Ovary (tissue), 9 donors: ENCODE results near the gene PITPNC1. TPM values are rescaled to one million over a fixed set of nuclear protein-coding genes. Genes with fewer than 3 reads are reported as not detected.
A peak's percentile ranks its signal among the peaks of the same experiment; 100 is the strongest.

ENCODE experiments used
- DNase-seq, 5 donors: peaks; one replicate each; pipeline ENCODE4 v3.0.0-alpha.2; 2019 to 2020
- H3K27ac ChIP-seq, 2 donors: fragments of 200-600 bp; one replicate each; pipeline versions ENCODE4 v1.5.1 to v1.8.0; 2019 to 2022
- H3K27me3 ChIP-seq: fragments of 200-600 bp; one replicate; pipeline ENCODE4 v1.8.0; 2022
- H3K36me3 ChIP-seq: fragments of 200-600 bp; sonication (generic); one replicate; pipeline ENCODE4 v1.5.1; 2019
- H3K4me1 ChIP-seq: one replicate; pipeline ENCODE4 v1.8.1; 2013; ENCODE audit warnings: mild to moderate bottlenecking, moderate library complexity; ENCODE audit not compliant: insufficient read depth
- H3K4me3 ChIP-seq: fragments of 200-600 bp; sonication (generic); one replicate; pipeline ENCODE4 v1.5.1; 2017
- H3K9me3 ChIP-seq, 2 donors: fragments of 200-600 bp in 1 of 2; sonication (generic) in 1 of 2; one replicate each; pipeline versions ENCODE4 v1.5.1 to v1.8.1; 2013 to 2019; ENCODE audit warnings: mild to moderate bottlenecking in 1 of 2, moderate library complexity in 1 of 2
- EP300 ChIP-seq: sonication (generic); formaldehyde crosslinking; IDR thresholded peaks from one replicate; pipeline ENCODE4 v1.6.1; 2017; ENCODE audit warnings: antibody characterized with exemption
- POLR2A ChIP-seq: fragments of 450-650 bp; IDR thresholded peaks from one replicate; pipeline ENCODE4 v1.6.1; 2017; ENCODE audit warnings: antibody characterized with exemption, mild to moderate bottlenecking, moderate library complexity
- WGBS, 3 donors: extraction: QIAGEN DNeasy Blood & Tissue Kit in 1 of 3; methylation state at CpG; one replicate each; pipeline versions ENCODE4 v1.1.5 to v1.1.7; 2013 to 2017; 5-methylcytosine and 5-hydroxymethylcytosine counted together
- intact Hi-C, 4 donors: fragments of 100-400 bp; cut with DNase I; formaldehyde crosslinking; loops; one replicate each; pipeline versions ENCODE4 v1.11.0 to v1.15.1; 2022 to 2023
- polyA plus RNA-seq, 2 donors: library from polyadenylated mRNA; stranded (reverse); fragments of 200-250 nt in 1 of 2; fragments of 350-450 nt in 1 of 2; fragmentation: Illumina TruSeq in 1 of 2; extraction: RNeasy Lipid Tissue Mini Kit (QIAGEN cat#74804) in 1 of 2; gene quantifications; one replicate each; pipeline ENCODE4 v1.2.3, GENCODE V29; 2013 to 2014
- total RNA-seq, 7 donors: library from RNA; depleted of rRNA in 2 of 7; stranded (reverse); fragments of >200 nt in 2 of 7; fragmentation: NEBNext Ultra II Directional in 3 of 7; extraction: Animal tissue kit (Norgen Biotek cat#: 25700) in 3 of 7; gene quantifications; one replicate each; pipeline versions ENCODE4 v1.1.0 to v1.2.4, GENCODE V29; 2016 to 2023
- TF ChIP-seq, protein P1 (sequence below), 3 donors: fragments of 450-650 bp in 2 of 3; fragments of 200-600 bp in 1 of 3; IDR thresholded peaks; one replicate each; pipeline versions ENCODE4 v1.5.1 to v1.8.0; 2016 to 2022; ENCODE audit warnings: antibody characterized with exemption in 3 of 3, mild to moderate bottlenecking in 1 of 3
- donor health status: DM: no; HTN: no; CAD: no; lungs with moderate emphysema.
- donor health status: DM: no; HTN: no; CAD: no.
- donor health status: Bipolar disorder and iron deficiency.
- donor health status: DM: yes; HTN: yes; CAD: no.
- donor health status: DM: no; HTN: no; CAD: no.
- donor health status: DM: yes; HTN: yes; CAD: no.

The PITPNC1 gene
- total and polyA plus RNA-seq, 9 donors, result 14.9 to 40.9 (median 23.8) TPM

- H3K36me3 ChIP-seq, result no peaks in the 10 kb centered on the region
- no peak for TF ChIP-seq POLR2A
- no peak for TF ChIP-seq EP300
- TF ChIP-seq, protein P1, sequence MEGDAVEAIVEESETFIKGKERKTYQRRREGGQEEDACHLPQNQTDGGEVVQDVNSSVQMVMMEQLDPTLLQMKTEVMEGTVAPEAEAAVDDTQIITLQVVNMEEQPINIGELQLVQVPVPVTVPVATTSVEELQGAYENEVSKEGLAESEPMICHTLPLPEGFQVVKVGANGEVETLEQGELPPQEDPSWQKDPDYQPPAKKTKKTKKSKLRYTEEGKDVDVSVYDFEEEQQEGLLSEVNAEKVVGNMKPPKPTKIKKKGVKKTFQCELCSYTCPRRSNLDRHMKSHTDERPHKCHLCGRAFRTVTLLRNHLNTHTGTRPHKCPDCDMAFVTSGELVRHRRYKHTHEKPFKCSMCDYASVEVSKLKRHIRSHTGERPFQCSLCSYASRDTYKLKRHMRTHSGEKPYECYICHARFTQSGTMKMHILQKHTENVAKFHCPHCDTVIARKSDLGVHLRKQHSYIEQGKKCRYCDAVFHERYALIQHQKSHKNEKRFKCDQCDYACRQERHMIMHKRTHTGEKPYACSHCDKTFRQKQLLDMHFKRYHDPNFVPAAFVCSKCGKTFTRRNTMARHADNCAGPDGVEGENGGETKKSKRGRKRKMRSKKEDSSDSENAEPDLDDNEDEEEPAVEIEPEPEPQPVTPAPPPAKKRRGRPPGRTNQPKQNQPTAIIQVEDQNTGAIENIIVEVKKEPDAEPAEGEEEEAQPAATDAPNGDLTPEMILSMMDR (IDR thresholded peaks at IDR 0.05), result no peak
- peaks cover 5% of the 10 kb centered on the region for H3K4me1 ChIP-seq
- H3K27ac ChIP-seq, result no peak overlapping the region
- no peak for DNase-seq
- H3K4me3 ChIP-seq, result no peak overlapping the region
- H3K9me3 ChIP-seq, result no peaks in the 10 kb centered on the region
- WGBS, 3 donors, result 73 to 79% (median 75%) methylated on average over 5 of the region's 5 CpGs
- intact Hi-C loops, result loop anchor here in 3 of 4 donors (5.0 to 10.0 kb wide), 3 partner anchors 242 to 317 kb away; no protein-coding TSS in a partner anchor
- no peaks in the 10 kb centered on the region for H3K27me3 ChIP-seq
These were observed 2.0 kb upstream of the PITPNC1 start for GRCh38 chr17:67375054-67375427.

- intact Hi-C loops, result loop anchor here (2.0 to 10.0 kb wide), 4 partner anchors 242 to 317 kb away; no protein-coding TSS in a partner anchor
- peaks cover 5% of the 10 kb centered on the region for H3K4me1 ChIP-seq
- no peaks in the 10 kb centered on the region for H3K9me3 ChIP-seq
- no peak overlapping the region for H3K27ac ChIP-seq
- no peaks in the 10 kb centered on the region for H3K36me3 ChIP-seq
- no peak overlapping the region for H3K4me3 ChIP-seq
- TF ChIP-seq POLR2A (no peak), EP300 (no peak)
- TF ChIP-seq, protein P1 (IDR thresholded peaks at IDR 0.05), result no peak
- H3K27me3 ChIP-seq, result no peaks in the 10 kb centered on the region
- 57 to 68% (median 64%) methylated on average over 6 of the region's 6 CpGs for WGBS, 3 donors
- DNase-seq, result no peak
These were observed 1.4 kb upstream of the PITPNC1 start for GRCh38 chr17:67375716-67376115.

- DNase-seq, result no peak
- H3K4me3 ChIP-seq, result peak overlapping the region; percentile 88
- peaks cover 5% of the 10 kb centered on the region for H3K4me1 ChIP-seq
- peak overlapping the region in 1 of 2 donors; percentile 82 for H3K27ac ChIP-seq
- 5 to 13% (median 12%) methylated on average over 6 of the region's 6 CpGs for WGBS, 3 donors
- H3K27me3 ChIP-seq, result no peaks in the 10 kb centered on the region
- H3K9me3 ChIP-seq, result no peaks in the 10 kb centered on the region
- H3K36me3 ChIP-seq, result no peaks in the 10 kb centered on the region
- intact Hi-C loops, result loop anchor here (2.0 to 10.0 kb wide), 4 partner anchors 241 to 316 kb away; no protein-coding TSS in a partner anchor
- peak; percentile 29 for TF ChIP-seq EP300
- TF ChIP-seq, protein P1 (IDR thresholded peaks at IDR 0.05), result no peak
These were observed 705 bp upstream of the PITPNC1 start for GRCh38 chr17:67376415-67376736.

- no peaks in the 10 kb centered on the region for H3K27me3 ChIP-seq
- H3K36me3 ChIP-seq, result no peaks in the 10 kb centered on the region
- H3K4me1 ChIP-seq, result peaks cover 5% of the 10 kb centered on the region
- peak overlapping the region; percentile 82 to 86 for H3K27ac ChIP-seq
- no peaks in the 10 kb centered on the region for H3K9me3 ChIP-seq
- peak; percentile 45 to 74 (median 59) for DNase-seq
- intact Hi-C loops, result loop anchor here (2.0 to 10.0 kb wide), 5 partner anchors 97 to 315 kb away; no protein-coding TSS in a partner anchor
- TF ChIP-seq POLR2A, result no peak
- no peak for TF ChIP-seq EP300
- TF ChIP-seq, protein P1 (IDR thresholded peaks at IDR 0.05), result peak in 2 of 3 donors; percentile 29 to 46
- 0 to 1% (median 1%) methylated on average over 69 to 100 of the region's 100 CpGs for WGBS, 3 donors
- peak overlapping the region; percentile 88 for H3K4me3 ChIP-seq
These were observed 690 bp downstream of the PITPNC1 start for GRCh38 chr17:67377488-67378453.
